ENCODE results near the gene KCNE3. TPM values are rescaled to one million over a fixed set of nuclear protein-coding genes. Genes with fewer than 3 reads are reported as not detected.

KCNE3 gene
- total RNA-seq, 2 donors from 2014 or later: 2.6 to 7.5 TPM

- no peak for ATAC-seq
- intact Hi-C loops (cut with DNase I): no loop called here
Observed at GRCh38 chr11:74412321-74412720, 55.0 kb downstream of the KCNE3 start.

GRCh38 chr11:74409633-74410032 is 57.7 kb downstream of the KCNE3 start:
- intact Hi-C loops (cut with DNase I): no loop called here
- no peak for ATAC-seq
- DNase-seq: no peak

More at GRCh38 chr11:74412321-74412720, 55.0 kb downstream of the KCNE3 start:
- no peak for DNase-seq

Other genes with a start within 250 kb of the KCNE3 start
- under 1 TPM; 0.31 to 0.38 TPM for gene P4HA3, start 155.9 kb downstream of the KCNE3 start, total RNA-seq
- gene PGM2L1, start 69.1 kb downstream of the KCNE3 start, total RNA-seq: 1 to 10 TPM; 3.1 to 3.3 TPM
- 1 to 10 TPM; 1.5 to 2.0 TPM for gene LIPT2, start 26.2 kb upstream of the KCNE3 start, total RNA-seq
- 1 to 10 TPM; 6.7 to 8.9 TPM for gene POLD3, start 125.0 kb upstream of the KCNE3 start, total RNA-seq